GM12878 (cell line): ENCODE data around the gene UGT2B10. TPM values are rescaled to one million over a fixed set of nuclear protein-coding genes. Genes with fewer than 3 reads are reported as not detected.

Source experiments
- ATAC-seq: fragments of 200-7000 bp; cut with Tn5 transposase; 3 replicates; pipeline ENCODE4 v1.9.1; 2020; ENCODE audit warnings: mild to moderate bottlenecking, moderate library complexity
- BruUV-seq: library from RNA; stranded (reverse); fragments of 400-500 nt; replicated peaks from 2 replicates; lab custom pipeline; 2021; lab: Mats Ljungman, UMichigan
- CTCF ChIA-PET: fragments of 300-600 bp; sonication (Branson Sonifier 250); formaldehyde crosslinking; extraction: SDS; loops from one replicate; lab custom pipeline; 2021; ENCODE audit warnings: inconsistent platforms; lab: Yijun Ruan, JAX
- POLR2A ChIA-PET: fragments of 350-600 bp; formaldehyde crosslinking; extraction: SDS; loops from one replicate; lab custom pipeline; 2021; ENCODE audit warnings: inconsistent platforms; lab: Charles Lee
- RAD21 ChIA-PET: fragments of 300-600 bp; sonication (Branson Sonifier 250); formaldehyde crosslinking; loops from one replicate; lab custom pipeline; 2023; ENCODE audit warnings: antibody characterized with exemption; ENCODE audit not compliant: unreplicated experiment; lab: Charles Lee
- SMC1A ChIA-PET: fragments of 300-600 bp; sonication (Branson Sonifier 250); formaldehyde crosslinking; loops from one replicate; lab custom pipeline; 2023; ENCODE audit not compliant: unreplicated experiment, uncharacterized antibody; lab: Charles Lee
- DNase-seq: peaks from one replicate; pipeline ENCODE4 v3.0.0-alpha.2; 2011; ENCODE audit warnings: low read depth, low spot score
- FAIRE-seq: peaks from 3 replicates; lab custom pipeline; 2011; peaks lifted over from hg19 to GRCh38; lab: Jason Lieb, UNC
- H2AFZ ChIP-seq: 2 replicates; pipeline ENCODE4 v1.6.0; 2011; ENCODE audit warnings: low read depth, low read length, control low read depth; ENCODE audit not compliant: control insufficient read depth
- H3K27ac ChIP-seq: 2 replicates; pipeline ENCODE4 v1.5.1; 2011; ENCODE audit warnings: control low read depth; ENCODE audit not compliant: control insufficient read depth, insufficient read depth
- H3K27me3 ChIP-seq, 2 experiments: replicated peaks in 1 of 2; 2 replicates each; pipeline versions ENCODE4 v1.6.0 to v1.6.1; 2011; ENCODE audit warnings: low read length in 1 of 2; ENCODE audit not compliant: control insufficient read depth in 2 of 2, insufficient read depth in 2 of 2
- H3K36me3 ChIP-seq, 2 experiments: 2 replicates each; pipeline ENCODE4 v1.5.1; 2011; ENCODE audit warnings: low read length in 1 of 2; ENCODE audit not compliant: control insufficient read depth in 2 of 2, insufficient read depth in 2 of 2
- H3K4me1 ChIP-seq: 2 replicates; pipeline ENCODE4 v1.6.1; 2011; ENCODE audit warnings: mild to moderate bottlenecking, low read length, moderate library complexity, mixed read lengths; ENCODE audit not compliant: control insufficient read depth, insufficient read depth
- H3K4me2 ChIP-seq: 2 replicates; pipeline ENCODE4 v1.6.0; 2011; ENCODE audit warnings: control low read depth; ENCODE audit not compliant: control insufficient read depth, insufficient read depth
- H3K4me3 ChIP-seq: fragments of 200-600 bp; sonication (generic); 2 replicates; pipeline ENCODE4 v1.5.1; 2016
- H3K79me2 ChIP-seq: 2 replicates; pipeline ENCODE4 v1.6.0; 2011; ENCODE audit warnings: low read length; ENCODE audit not compliant: control insufficient read depth, insufficient read depth
- H3K9ac ChIP-seq: 2 replicates; pipeline ENCODE4 v1.8.0; 2011; ENCODE audit warnings: low read length, control low read depth, mixed read lengths; ENCODE audit not compliant: control insufficient read depth, insufficient read depth
- H3K9me3 ChIP-seq: replicated peaks from 3 replicates; pipeline ENCODE4 v1.5.1; 2011; ENCODE audit warnings: mild to moderate bottlenecking, low read length; ENCODE audit not compliant: control insufficient read depth, insufficient read depth
- H4K20me1 ChIP-seq: 2 replicates; pipeline ENCODE4 v1.6.0; 2011; ENCODE audit not compliant: control insufficient read depth, insufficient read depth
- BCL11A ChIP-seq: IDR thresholded peaks from 2 replicates; pipeline ENCODE4 v1.6.1; 2011; ENCODE audit warnings: low read depth, low read length
- CBFB ChIP-seq: IDR thresholded peaks from 2 replicates; pipeline ENCODE4 v1.6.1; 2016; ENCODE audit warnings: antibody characterized with exemption, low read depth
- NFYB ChIP-seq: IDR thresholded peaks from 2 replicates; pipeline ENCODE4 v1.6.1; 2011; ENCODE audit warnings: low read depth, mild to moderate bottlenecking, low read length, improper control_type of control experiment, moderate library complexity; ENCODE audit not compliant: insufficient read depth
- NRF1 ChIP-seq: conservative IDR thresholded peaks from 2 replicates; pipeline ENCODE4 v1.6.1; 2011; ENCODE audit warnings: mild to moderate bottlenecking, low read depth, low read length, improper control_type of control experiment
- RAD51 ChIP-seq: fragments of 450-650 bp; IDR thresholded peaks from 2 replicates; pipeline ENCODE4 v1.6.1; 2016; ENCODE audit warnings: moderate library complexity, mild to moderate bottlenecking, inconsistent platforms
- SRF ChIP-seq, 2 experiments: IDR thresholded peaks; 2 replicates each; pipeline ENCODE4 v1.6.1; 2011; ENCODE audit warnings: low read depth in 2 of 2, low read length in 2 of 2, mild to moderate bottlenecking in 1 of 2, moderate library complexity in 1 of 2
- TCF3 ChIP-seq: IDR thresholded peaks from 2 replicates; pipeline ENCODE4 v1.6.1; 2012; ENCODE audit warnings: low read depth, mild to moderate bottlenecking, low read length, borderline replicate concordance; ENCODE audit not compliant: insufficient read depth
- YBX1 ChIP-seq: fragments of 450-650 bp; IDR thresholded peaks from 2 replicates; pipeline ENCODE4 v1.6.1; 2016; ENCODE audit warnings: antibody characterized with exemption
- ZNF384 ChIP-seq: IDR thresholded peaks from 2 replicates; pipeline ENCODE4 v1.6.1; 2012; ENCODE audit warnings: low read depth, mild to moderate bottlenecking, low read length, improper control_type of control experiment, borderline replicate concordance
- WGBS: methylation state at CpG from one replicate; pipeline ENCODE4 v1.1.6; 2016; ENCODE audit warnings: low lambda C conversion rate; ENCODE audit not compliant: insufficient replicate concordance, insufficient coverage; ENCODE audit errors: missing lambda C conversion rate; 5-methylcytosine and 5-hydroxymethylcytosine counted together
- in situ Hi-C: fragments of 300-500 bp; cut with MboI; formaldehyde crosslinking; loops from 9 replicates; pipeline ENCODE4 v1.14.3; 2018; ENCODE audit warnings: mixed read lengths
- intact Hi-C: fragments of 100-400 bp; cut with micrococcal nuclease; formaldehyde crosslinking; loops from one replicate; pipeline ENCODE4 v1.14.2; 2022; ENCODE audit not compliant: unreplicated experiment
- polyA plus RNA-seq, 11 experiments: library from polyadenylated mRNA; depleted of rRNA in 4 of 11; unstranded in 6 of 11; stranded (reverse) in 5 of 11; fragments of >200 nt; fragmentation: Nextera tagmentation in 4 of 11; fragmentation: Illumina TruSeq in 1 of 11; extraction: Ambion mirVana in 4 of 11; extraction: Trizol in 1 of 11; gene quantifications; 1 replicate in 1 of 11; 2 replicates in 10 of 11; pipeline versions ENCODE4 v1.2.1 to v1.2.3, GENCODE V29; 2011 to 2016; ENCODE audit warnings: inconsistent platforms in 2 of 11, missing spikeins in 2 of 11, low read depth in 1 of 11
- total RNA-seq, 4 experiments: library from RNA; depleted of rRNA in 3 of 4; stranded (reverse); fragments of >200 nt in 3 of 4; fragmentation: Illumina TruSeq in 1 of 4; extraction: Trizol in 1 of 4; gene quantifications; 2 replicates each; pipeline versions ENCODE4 v1.2.1 to v1.2.3, GENCODE V29; 2013 to 2021
- TF ChIP-seq, protein P1 (sequence below): IDR thresholded peaks from 2 replicates; pipeline ENCODE4 v1.6.1; 2012; ENCODE audit warnings: low read depth, low read length, improper control_type of control experiment
- TF ChIP-seq, protein P2 (sequence below): IDR thresholded peaks from 2 replicates; pipeline ENCODE4 v1.6.1; 2011; ENCODE audit warnings: borderline replicate concordance, low read depth, mild to moderate bottlenecking, moderate library complexity, low read length; ENCODE audit not compliant: insufficient read depth, poor library complexity, severe bottlenecking
- TF ChIP-seq, protein P3 (sequence below): fragments of 450-650 bp; formaldehyde crosslinking; IDR thresholded peaks from 2 replicates; pipeline ENCODE4 v1.4.0; 2022; ENCODE audit warnings: mild to moderate bottlenecking, moderate library complexity
- TF ChIP-seq, protein P4 (sequence below), 3 experiments: IDR thresholded peaks in 2 of 3; conservative IDR thresholded peaks in 1 of 3; 2 replicates each; pipeline ENCODE4 v1.5.1; 2011; ENCODE audit warnings: low read depth in 3 of 3, low read length in 3 of 3, mild to moderate bottlenecking in 3 of 3, control low read depth in 2 of 3, moderate library complexity in 2 of 3, inconsistent platforms in 1 of 3, mixed read lengths in 1 of 3; ENCODE audit not compliant: control insufficient read depth in 2 of 3, insufficient read depth in 1 of 3; ENCODE audit errors: extremely low read depth in 1 of 3
- TF ChIP-seq, protein P5 (sequence below): fragments of 450-650 bp; conservative IDR thresholded peaks from 2 replicates; pipeline ENCODE4 v1.6.1; 2017; ENCODE audit warnings: mild to moderate bottlenecking, moderate library complexity

Gene UGT2B10
- total and polyA plus RNA-seq, 10 of the 15 experiments (the other 5 are each of a cell fraction or from before 2014, with no cell fraction given), result not detected

DNA sequence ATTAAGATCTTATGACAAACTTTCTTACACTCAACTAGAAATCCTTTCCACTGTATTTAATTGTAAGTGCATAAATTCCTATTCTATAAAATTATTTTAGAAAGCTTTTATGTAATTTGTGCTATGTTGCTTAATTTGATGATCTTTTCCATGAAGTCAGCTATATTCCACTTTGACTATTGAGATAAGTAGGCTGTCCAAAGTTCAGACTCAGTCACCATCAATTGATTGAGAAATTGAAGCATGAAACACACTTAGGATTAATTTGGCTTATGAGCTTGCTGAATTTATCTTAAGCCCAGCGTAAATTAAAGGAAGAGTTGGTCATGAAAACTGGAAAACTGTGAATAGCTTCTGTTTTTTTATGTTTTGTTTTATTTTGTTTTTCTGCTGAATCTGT lies 18.7 kb upstream of the UGT2B10 start:
- no TSS peak for BruUV-seq
- in situ Hi-C loops, result no loop called here
- Histone ChIP-seq H3K27ac (no peak overlapping the region), H3K27me3 (no peaks in the 10 kb centered on the region), H3K9ac (no peak overlapping the region), H3K36me3 (no peaks in the 10 kb centered on the region), H4K20me1 (no peaks in the 10 kb centered on the region), H3K4me2 (no peak overlapping the region), H3K4me3 (no peak overlapping the region), H3K79me2 (no peaks in the 10 kb centered on the region), H2AFZ (no peak overlapping the region), H3K9me3 (no peaks in the 10 kb centered on the region), H3K4me1 (no peaks in the 10 kb centered on the region)
- ChIA-PET RAD21 (no interaction called here), SMC1A (interaction anchor here (0.9 kb wide), 1 partner anchor 568 kb away, joined by 3 read pairs; no protein-coding TSS in a partner anchor), CTCF (no interaction called here), POLR2A (no interaction called here)
- no peak for DNase-seq
- WGBS, result 3% methylated on average over 1 of the region's 1 CpG
- intact Hi-C loops, result no loop called here
- no peak for ATAC-seq
- no peak for FAIRE-seq
- TF ChIP-seq ZNF384, result no peak
- no peak for TF ChIP-seq RAD51
- TF ChIP-seq SRF (IDR thresholded peaks at IDR 0.05; ENCODE audit: low read depth in 2 of 2, low read length in 2 of 2), result no peak
- TF ChIP-seq, protein P1, sequence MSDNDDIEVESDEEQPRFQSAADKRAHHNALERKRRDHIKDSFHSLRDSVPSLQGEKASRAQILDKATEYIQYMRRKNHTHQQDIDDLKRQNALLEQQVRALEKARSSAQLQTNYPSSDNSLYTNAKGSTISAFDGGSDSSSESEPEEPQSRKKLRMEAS, result no peak
- TF ChIP-seq NFYB, result no peak
- no peak for TF ChIP-seq BCL11A
- no peak for TF ChIP-seq CBFB
- TF ChIP-seq, protein P2, sequence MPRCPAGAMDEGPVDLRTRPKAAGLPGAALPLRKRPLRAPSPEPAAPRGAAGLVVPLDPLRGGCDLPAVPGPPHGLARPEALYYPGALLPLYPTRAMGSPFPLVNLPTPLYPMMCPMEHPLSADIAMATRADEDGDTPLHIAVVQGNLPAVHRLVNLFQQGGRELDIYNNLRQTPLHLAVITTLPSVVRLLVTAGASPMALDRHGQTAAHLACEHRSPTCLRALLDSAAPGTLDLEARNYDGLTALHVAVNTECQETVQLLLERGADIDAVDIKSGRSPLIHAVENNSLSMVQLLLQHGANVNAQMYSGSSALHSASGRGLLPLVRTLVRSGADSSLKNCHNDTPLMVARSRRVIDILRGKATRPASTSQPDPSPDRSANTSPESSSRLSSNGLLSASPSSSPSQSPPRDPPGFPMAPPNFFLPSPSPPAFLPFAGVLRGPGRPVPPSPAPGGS, result no peak
- no peak for TF ChIP-seq YBX1
- no peak for TF ChIP-seq TCF3
- TF ChIP-seq NRF1, result no peak
- TF ChIP-seq, protein P3, sequence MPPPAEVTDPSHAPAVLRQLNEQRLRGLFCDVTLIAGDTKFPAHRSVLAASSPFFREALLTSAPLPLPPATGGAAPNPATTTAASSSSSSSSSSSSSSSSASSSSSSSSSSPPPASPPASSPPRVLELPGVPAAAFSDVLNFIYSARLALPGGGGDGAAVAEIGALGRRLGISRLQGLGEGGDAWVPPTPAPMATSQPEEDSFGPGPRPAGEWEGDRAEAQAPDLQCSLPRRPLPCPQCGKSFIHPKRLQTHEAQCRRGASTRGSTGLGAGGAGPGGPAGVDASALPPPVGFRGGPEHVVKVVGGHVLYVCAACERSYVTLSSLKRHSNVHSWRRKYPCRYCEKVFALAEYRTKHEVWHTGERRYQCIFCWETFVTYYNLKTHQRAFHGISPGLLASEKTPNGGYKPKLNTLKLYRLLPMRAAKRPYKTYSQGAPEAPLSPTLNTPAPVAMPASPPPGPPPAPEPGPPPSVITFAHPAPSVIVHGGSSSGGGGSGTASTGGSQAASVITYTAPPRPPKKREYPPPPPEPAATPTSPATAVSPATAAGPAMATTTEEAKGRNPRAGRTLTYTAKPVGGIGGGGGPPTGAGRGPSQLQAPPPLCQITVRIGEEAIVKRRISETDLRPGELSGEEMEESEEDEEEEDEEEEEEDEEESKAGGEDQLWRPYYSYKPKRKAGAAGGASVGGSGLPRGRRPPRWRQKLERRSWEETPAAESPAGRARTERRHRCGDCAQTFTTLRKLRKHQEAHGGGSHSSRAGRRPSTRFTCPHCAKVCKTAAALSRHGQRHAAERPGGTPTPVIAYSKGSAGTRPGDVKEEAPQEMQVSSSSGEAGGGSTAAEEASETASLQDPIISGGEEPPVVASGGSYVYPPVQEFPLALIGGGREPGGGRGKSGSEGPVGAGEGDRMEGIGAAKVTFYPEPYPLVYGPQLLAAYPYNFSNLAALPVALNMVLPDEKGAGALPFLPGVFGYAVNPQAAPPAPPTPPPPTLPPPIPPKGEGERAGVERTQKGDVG (CRISPR knock-in tag), result no peak
- TF ChIP-seq, protein P4, sequence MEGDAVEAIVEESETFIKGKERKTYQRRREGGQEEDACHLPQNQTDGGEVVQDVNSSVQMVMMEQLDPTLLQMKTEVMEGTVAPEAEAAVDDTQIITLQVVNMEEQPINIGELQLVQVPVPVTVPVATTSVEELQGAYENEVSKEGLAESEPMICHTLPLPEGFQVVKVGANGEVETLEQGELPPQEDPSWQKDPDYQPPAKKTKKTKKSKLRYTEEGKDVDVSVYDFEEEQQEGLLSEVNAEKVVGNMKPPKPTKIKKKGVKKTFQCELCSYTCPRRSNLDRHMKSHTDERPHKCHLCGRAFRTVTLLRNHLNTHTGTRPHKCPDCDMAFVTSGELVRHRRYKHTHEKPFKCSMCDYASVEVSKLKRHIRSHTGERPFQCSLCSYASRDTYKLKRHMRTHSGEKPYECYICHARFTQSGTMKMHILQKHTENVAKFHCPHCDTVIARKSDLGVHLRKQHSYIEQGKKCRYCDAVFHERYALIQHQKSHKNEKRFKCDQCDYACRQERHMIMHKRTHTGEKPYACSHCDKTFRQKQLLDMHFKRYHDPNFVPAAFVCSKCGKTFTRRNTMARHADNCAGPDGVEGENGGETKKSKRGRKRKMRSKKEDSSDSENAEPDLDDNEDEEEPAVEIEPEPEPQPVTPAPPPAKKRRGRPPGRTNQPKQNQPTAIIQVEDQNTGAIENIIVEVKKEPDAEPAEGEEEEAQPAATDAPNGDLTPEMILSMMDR (IDR thresholded peaks at IDR 0.05 in 2 of 3, conservative IDR thresholded peaks at IDR 0.05 in 1 of 3; ENCODE audit: control insufficient read depth in 2 of 3, extremely low read depth in 1 of 3, insufficient read depth in 1 of 3, low read depth in 3 of 3, low read length in 3 of 3), result no peak
- TF ChIP-seq, protein P5, sequence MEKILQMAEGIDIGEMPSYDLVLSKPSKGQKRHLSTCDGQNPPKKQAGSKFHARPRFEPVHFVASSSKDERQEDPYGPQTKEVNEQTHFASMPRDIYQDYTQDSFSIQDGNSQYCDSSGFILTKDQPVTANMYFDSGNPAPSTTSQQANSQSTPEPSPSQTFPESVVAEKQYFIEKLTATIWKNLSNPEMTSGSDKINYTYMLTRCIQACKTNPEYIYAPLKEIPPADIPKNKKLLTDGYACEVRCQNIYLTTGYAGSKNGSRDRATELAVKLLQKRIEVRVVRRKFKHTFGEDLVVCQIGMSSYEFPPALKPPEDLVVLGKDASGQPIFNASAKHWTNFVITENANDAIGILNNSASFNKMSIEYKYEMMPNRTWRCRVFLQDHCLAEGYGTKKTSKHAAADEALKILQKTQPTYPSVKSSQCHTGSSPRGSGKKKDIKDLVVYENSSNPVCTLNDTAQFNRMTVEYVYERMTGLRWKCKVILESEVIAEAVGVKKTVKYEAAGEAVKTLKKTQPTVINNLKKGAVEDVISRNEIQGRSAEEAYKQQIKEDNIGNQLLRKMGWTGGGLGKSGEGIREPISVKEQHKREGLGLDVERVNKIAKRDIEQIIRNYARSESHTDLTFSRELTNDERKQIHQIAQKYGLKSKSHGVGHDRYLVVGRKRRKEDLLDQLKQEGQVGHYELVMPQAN, result no peak
